ENCODE measurements around the gene FOXF2.

DNA sequence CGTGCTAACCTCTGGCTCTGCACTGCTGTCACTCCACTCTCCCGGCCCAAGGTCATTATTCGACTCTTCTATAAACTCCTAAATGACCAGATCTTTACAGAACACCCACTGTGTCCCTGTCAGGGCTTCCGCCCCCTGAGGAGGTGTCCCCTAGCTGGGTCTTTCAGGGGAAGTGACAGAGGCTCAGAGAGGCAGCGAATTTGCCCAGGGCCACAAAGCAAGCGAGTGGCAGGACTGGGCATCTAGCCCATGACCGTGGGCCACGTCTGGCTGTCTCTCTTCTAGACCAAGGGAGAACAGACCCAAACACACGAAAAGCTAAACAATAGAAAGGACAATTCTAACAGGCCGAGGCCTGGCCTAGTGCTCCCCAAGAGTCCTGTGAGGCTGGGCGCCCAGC lies 27.4 kb downstream of the FOXF2 start:
- TF ChIP-seq, protein P1, sequence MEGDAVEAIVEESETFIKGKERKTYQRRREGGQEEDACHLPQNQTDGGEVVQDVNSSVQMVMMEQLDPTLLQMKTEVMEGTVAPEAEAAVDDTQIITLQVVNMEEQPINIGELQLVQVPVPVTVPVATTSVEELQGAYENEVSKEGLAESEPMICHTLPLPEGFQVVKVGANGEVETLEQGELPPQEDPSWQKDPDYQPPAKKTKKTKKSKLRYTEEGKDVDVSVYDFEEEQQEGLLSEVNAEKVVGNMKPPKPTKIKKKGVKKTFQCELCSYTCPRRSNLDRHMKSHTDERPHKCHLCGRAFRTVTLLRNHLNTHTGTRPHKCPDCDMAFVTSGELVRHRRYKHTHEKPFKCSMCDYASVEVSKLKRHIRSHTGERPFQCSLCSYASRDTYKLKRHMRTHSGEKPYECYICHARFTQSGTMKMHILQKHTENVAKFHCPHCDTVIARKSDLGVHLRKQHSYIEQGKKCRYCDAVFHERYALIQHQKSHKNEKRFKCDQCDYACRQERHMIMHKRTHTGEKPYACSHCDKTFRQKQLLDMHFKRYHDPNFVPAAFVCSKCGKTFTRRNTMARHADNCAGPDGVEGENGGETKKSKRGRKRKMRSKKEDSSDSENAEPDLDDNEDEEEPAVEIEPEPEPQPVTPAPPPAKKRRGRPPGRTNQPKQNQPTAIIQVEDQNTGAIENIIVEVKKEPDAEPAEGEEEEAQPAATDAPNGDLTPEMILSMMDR (conservative IDR thresholded peaks at IDR 0.05 in 1 of 2, IDR thresholded peaks at IDR 0.05 in 1 of 2; ENCODE audit: extremely low read depth in 1 of 2, insufficient read depth in 1 of 2, low read depth in 1 of 2, low read length in 2 of 2): no peak
- TF ChIP-seq EZH2 (IDR thresholded peaks at IDR 0.05; ENCODE audit: borderline replicate concordance, low read length): no peak
